HG02973 (cell line): ENCODE data around the gene LEF1.

Experiments
- ATAC-seq: cut with Tn5 transposase; IDR thresholded peaks from one replicate; pipeline ENCODE4 v1.9.1; 2021; ENCODE audit warnings: moderate library complexity; ENCODE audit not compliant: unreplicated experiment

Gene LEF1

DNA sequence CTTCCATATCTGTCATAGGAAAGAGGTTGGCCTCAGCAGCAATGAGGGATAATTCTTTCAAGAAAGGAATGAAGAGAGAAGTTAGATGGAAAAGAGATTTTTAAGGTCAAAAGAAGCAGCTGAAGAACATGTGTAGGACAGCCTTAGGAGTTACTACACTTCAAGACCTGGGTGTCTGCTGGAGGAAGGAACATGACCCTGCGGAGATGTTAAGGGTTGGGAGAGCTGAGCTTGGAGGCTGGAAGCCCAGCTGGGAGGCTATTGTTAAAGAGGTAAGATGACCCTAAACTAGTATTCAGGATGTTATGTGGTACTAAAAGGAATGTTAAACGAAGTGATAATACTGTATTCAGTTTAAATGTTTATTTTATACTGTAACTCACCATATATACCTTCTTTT is 164.1 kb downstream of the LEF1 start:
- no peak for ATAC-seq

DNA sequence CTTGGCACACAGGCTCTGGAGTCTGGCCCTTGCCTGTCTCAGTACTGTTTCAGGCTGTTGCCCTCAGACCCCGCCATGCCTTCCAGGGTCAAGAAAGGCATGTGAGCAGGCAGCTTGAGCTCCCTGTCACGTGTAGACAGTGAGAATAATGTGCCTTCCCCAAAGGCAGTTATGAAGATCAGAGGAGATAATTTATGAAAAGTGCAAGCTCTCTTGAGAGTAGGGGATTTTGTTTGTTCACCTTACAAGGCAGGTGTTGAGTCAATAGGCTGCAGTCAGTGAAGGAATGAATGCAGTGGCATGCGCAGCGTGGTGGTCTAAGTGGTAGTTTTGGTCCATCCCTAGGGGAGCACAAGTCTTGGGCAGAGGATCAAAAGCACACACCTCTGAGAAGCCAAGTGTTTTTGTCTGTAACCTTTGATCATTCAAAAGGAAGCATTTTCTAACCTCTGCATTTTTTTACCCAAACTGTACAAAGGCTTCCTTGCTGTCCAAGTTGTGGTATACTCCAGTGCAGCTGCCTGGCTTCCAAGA is 164.7 kb downstream of the LEF1 start:
- no peak for ATAC-seq

DNA sequence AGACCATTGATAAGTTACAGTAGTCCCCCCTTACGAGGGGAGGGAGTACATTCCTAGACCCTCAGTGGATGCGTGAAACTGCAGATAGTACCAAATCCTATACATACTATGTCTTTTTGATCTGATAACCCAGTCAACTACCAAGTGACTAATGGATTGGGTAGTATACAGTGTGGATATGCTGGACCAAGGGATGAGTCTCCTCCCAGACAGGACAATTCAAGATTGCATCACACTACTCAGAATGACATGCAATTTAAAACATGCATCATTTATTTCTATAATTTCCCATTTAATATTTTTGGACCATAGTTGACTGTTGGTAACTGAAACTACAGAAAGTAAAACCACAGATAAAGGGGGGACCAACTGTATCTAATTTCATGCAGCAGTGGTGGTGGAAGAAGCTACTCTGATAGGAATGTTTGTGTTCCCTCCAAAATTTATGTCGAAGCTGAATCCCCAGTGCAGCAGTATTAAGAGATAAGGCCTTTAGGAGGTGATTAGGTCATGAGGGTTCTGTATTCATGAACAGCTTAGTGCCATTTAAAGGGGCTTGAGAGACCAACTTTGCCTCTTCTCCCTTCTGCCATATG is 167.1 kb downstream of the LEF1 start:
- no peak for ATAC-seq

DNA sequence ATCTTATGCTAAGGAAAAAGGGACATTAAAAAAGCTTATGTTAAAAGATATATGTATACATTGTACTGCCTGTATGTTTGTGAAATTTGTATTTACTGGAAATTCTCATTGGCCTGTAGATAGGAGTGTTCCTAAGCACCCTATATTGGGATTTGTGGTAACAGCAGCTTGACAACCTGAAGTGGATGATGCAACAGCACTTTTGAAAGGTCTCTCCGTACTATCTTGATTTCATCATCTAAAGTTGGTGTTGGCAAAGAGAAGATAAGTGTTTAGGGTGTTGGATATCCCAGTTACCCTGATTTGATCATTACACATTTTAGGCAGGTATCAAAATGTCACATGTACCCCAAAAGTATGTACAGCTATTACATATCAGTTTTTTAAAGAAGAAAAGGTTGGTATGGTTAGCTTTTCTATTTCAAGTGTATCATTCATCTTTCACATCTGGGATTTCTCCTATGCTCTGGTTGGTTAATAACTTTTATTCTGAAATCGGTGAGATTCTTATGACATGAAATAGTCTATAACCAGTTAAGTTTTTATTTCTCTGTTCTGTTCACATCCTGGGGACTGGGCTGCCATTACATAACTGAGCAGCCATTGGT is 168.7 kb downstream of the LEF1 start:
- no peak for ATAC-seq

DNA sequence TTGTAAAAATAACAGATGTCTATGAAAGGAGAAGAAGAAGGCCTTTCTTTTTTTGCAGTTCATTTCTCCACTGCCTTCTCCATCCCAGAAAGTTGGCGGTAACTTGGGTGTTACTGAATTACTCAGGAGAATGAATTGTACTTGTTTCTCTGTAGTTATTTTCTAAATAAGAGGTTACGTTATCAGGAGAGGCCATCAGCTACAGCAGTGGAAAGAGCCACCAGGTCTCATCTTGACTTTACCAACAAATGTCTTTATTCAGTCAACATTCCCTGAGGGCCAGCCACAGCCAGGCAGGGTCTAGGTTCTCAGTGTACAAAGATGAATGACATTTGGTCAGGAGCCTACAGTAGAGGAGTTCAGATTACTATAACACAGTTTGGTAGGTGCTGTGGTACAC is 170.9 kb downstream of the LEF1 start:
- no peak for ATAC-seq
